Right cardiac atrium (tissue), 5 donors: ENCODE data around the gene PNKD. TPM values are rescaled to one million over a fixed set of nuclear protein-coding genes. Genes with fewer than 3 reads are reported as not detected.

Source experiments
- ATAC-seq, 2 donors: fragments of 200-7000 bp; cut with Tn5 transposase; one replicate each; pipeline versions ENCODE4 v1.8.0 to v1.9.1; 2020; ENCODE audit warnings: moderate library complexity in 2 of 2, mild to moderate bottlenecking in 1 of 2
- DNase-seq, 3 donors: peaks; one replicate each; pipeline ENCODE4 v3.0.0-alpha.2; 2020
- H3K27ac ChIP-seq: one replicate; pipeline ENCODE4 v1.5.1; 2013; ENCODE audit warnings: mild to moderate bottlenecking, low read length, control low read depth, moderate library complexity
- H3K27me3 ChIP-seq: one replicate; pipeline ENCODE4 v1.6.1; 2013; ENCODE audit not compliant: control insufficient read depth, insufficient read depth
- H3K4me1 ChIP-seq: one replicate; pipeline ENCODE4 v1.6.1; 2013; ENCODE audit warnings: low read length; ENCODE audit not compliant: control insufficient read depth, insufficient read depth
- H3K4me3 ChIP-seq: one replicate; pipeline ENCODE4 v1.5.1; 2013; ENCODE audit warnings: low read length, control low read depth
- H3K9me3 ChIP-seq: one replicate; pipeline ENCODE4 v1.6.1; 2013; ENCODE audit warnings: low read length; ENCODE audit not compliant: control insufficient read depth
- WGBS: extraction: QIAGEN DNeasy Blood & Tissue Kit; methylation state at CpG from one replicate; pipeline ENCODE4 v1.1.7; 2013; 5-methylcytosine and 5-hydroxymethylcytosine counted together
- intact Hi-C, 4 donors: fragments of 100-400 bp; cut with DNase I; formaldehyde crosslinking; loops; one replicate each; pipeline versions ENCODE4 v1.11.0 to v1.14.0; 2022 to 2023
- polyA plus RNA-seq: library from polyadenylated mRNA; stranded (reverse); fragments of 200-250 nt; gene quantifications from one replicate; pipeline ENCODE4 v1.2.3, GENCODE V29; 2013
- total RNA-seq, 4 donors: library from RNA; stranded (reverse); fragmentation: NEBNext Ultra II Directional; extraction: Animal tissue kit (Norgen Biotek cat#: 25700); gene quantifications; one replicate each; pipeline ENCODE4 v1.2.1, GENCODE V29; 2021
- donor health status: healthy with polysubstance abuse.
- donor health status: DM: no; HTN: yes; CAD: no.
- donor health status: DM: no; HTN: no; CAD: no.
- donor health status: DM: no; HTN: yes; CAD: no; lungs with severe emphysema.
- donor health status: DM: yes; HTN: yes; CAD: no.

The PNKD gene
- total and polyA plus RNA-seq, 5 donors: 69.3 to 157 (median 85.5) TPM

GRCh38 chr2:218294430-218295022, 24.2 kb downstream of the PNKD start:
- Histone ChIP-seq H3K9me3 (no peaks in the 10 kb centered on the region), H3K4me1 (peaks cover 10% of the 10 kb centered on the region), H3K27ac (no peak overlapping the region), H3K27me3 (no peaks in the 10 kb centered on the region), H3K4me3 (no peak overlapping the region)
- 84% methylated on average over 5 of the region's 5 CpGs for WGBS
- ATAC-seq: no peak
- intact Hi-C loops: loop anchor here (5.0 to 10.0 kb wide), 4 partner anchors 100 to 353 kb away; partner anchors contain the start of gene CTDSP1 (in 4 of the 4)
- DNase-seq: peak in 1 of 3 donors; percentile 19

GRCh38 chr2:218295029-218295428, 24.7 kb downstream of the PNKD start:
- ATAC-seq (no peak), DNase-seq (no peak)
- H3K4me1 ChIP-seq: peaks cover 6% of the 10 kb centered on the region
- intact Hi-C loops: loop anchor here (10.0 kb wide), 2 partner anchors 100 to 170 kb away; partner anchors contain the start of gene CTDSP1 (in 1 of the 4)
- H3K4me3 ChIP-seq: no peak overlapping the region
- WGBS: 46% methylated on average over 7 of the region's 7 CpGs
- no peak overlapping the region for H3K27ac ChIP-seq
- H3K9me3 ChIP-seq: no peaks in the 10 kb centered on the region
- no peaks in the 10 kb centered on the region for H3K27me3 ChIP-seq

GRCh38 chr2:218296200-218296599, 25.9 kb downstream of the PNKD start:
- ATAC-seq: no peak
- Histone ChIP-seq H3K9me3 (no peaks in the 10 kb centered on the region), H3K4me1 (no peaks in the 10 kb centered on the region), H3K27ac (no peak overlapping the region), H3K4me3 (no peak overlapping the region), H3K27me3 (no peaks in the 10 kb centered on the region)
- intact Hi-C loops: loop anchor here (10.0 kb wide), 2 partner anchors 99 to 169 kb away; partner anchors contain the start of gene CTDSP1 (in 1 of the 4)
- DNase-seq: peak in 1 of 3 donors; percentile 11
- WGBS: 98% methylated on average over 1 of the region's 1 CpG

- WGBS: 88% methylated on average over 7 of the region's 7 CpGs
- no peak overlapping the region for H3K4me3 ChIP-seq
- no peaks in the 10 kb centered on the region for H3K4me1 ChIP-seq
- no peaks in the 10 kb centered on the region for H3K27me3 ChIP-seq
- no peak overlapping the region for H3K27ac ChIP-seq
- intact Hi-C loops: loop anchor here (10.0 kb wide), 2 partner anchors 98 to 168 kb away; partner anchors contain the start of gene CTDSP1 (in 1 of the 4)
- ATAC-seq (no peak), DNase-seq (peak in 1 of 3 donors; percentile 17)
- H3K9me3 ChIP-seq: no peaks in the 10 kb centered on the region
These were observed 26.5 kb downstream of the PNKD start for GRCh38 chr2:218296847-218297246.

GRCh38 chr2:218298314-218298875, 28.1 kb downstream of the PNKD start:
- ATAC-seq (no peak), DNase-seq (peak in 1 of 3 donors; percentile 21)
- Histone ChIP-seq H3K27ac (no peak overlapping the region), H3K9me3 (no peaks in the 10 kb centered on the region), H3K4me3 (no peak overlapping the region), H3K4me1 (no peaks in the 10 kb centered on the region), H3K27me3 (no peaks in the 10 kb centered on the region)
- 82% methylated on average over 6 of the region's 6 CpGs for WGBS
- intact Hi-C loops: loop anchor here (10.0 kb wide), 2 partner anchors 96 to 166 kb away; partner anchors contain the start of gene CTDSP1 (in 1 of the 4)

GRCh38 chr2:218300141-218300540, 29.8 kb downstream of the PNKD start:
- Histone ChIP-seq H3K9me3 (no peaks in the 10 kb centered on the region), H3K27ac (no peak overlapping the region), H3K4me3 (no peak overlapping the region), H3K27me3 (no peaks in the 10 kb centered on the region), H3K4me1 (no peaks in the 10 kb centered on the region)
- no peak for ATAC-seq
- 82% methylated on average over 4 of the region's 4 CpGs for WGBS
- intact Hi-C loops: loop anchor here in 3 of 4 donors (2.0 to 5.0 kb wide), 2 partner anchors 57 kb away; partner anchors contain the start of gene CATIP (in 3 of the 3)
- DNase-seq: no peak

GRCh38 chr2:218301176-218301819, 31.0 kb downstream of the PNKD start:
- peak; percentile 71 to 76 for ATAC-seq
- WGBS: 8% methylated on average over 9 of the region's 9 CpGs

GRCh38 chr2:218305383-218305782, 35.1 kb downstream of the PNKD start:
- no peak overlapping the region for H3K27ac ChIP-seq
- H3K27me3 ChIP-seq: no peaks in the 10 kb centered on the region
- no peaks in the 10 kb centered on the region for H3K4me1 ChIP-seq
- no peaks in the 10 kb centered on the region for H3K9me3 ChIP-seq
- intact Hi-C loops: loop anchor here in 1 of 4 donors (5.0 kb wide), 1 partner anchor 52 kb away; the partner anchor contains the start of gene CATIP
- no peak overlapping the region for H3K4me3 ChIP-seq
- no peak for ATAC-seq
- DNase-seq: peak in 1 of 3 donors; percentile 30
- 69% methylated on average over 5 of the region's 5 CpGs for WGBS

More at GRCh38 chr2:218301176-218301819, 31.0 kb downstream of the PNKD start:
- Histone ChIP-seq H3K4me3 (no peak overlapping the region), H3K4me1 (no peaks in the 10 kb centered on the region), H3K27ac (no peak overlapping the region), H3K9me3 (no peaks in the 10 kb centered on the region), H3K27me3 (no peaks in the 10 kb centered on the region)
- peak; percentile 77 to 90 (median 83) for DNase-seq
- intact Hi-C loops: loop anchor here in 3 of 4 donors (2.0 to 5.0 kb wide), 2 partner anchors 56 kb away; partner anchors contain the start of gene CATIP (in 3 of the 3)

GRCh38 chr2:218306184-218306920, 36.0 kb downstream of the PNKD start:
- 85% methylated on average over 9 of the region's 9 CpGs for WGBS
- no peaks in the 10 kb centered on the region for H3K9me3 ChIP-seq

GRCh38 chr2:218307415-218308090, 37.2 kb downstream of the PNKD start:
- H3K4me3 ChIP-seq: no peak overlapping the region
- H3K27me3 ChIP-seq: no peaks in the 10 kb centered on the region
- peaks cover 5% of the 10 kb centered on the region for H3K4me1 ChIP-seq
- H3K9me3 ChIP-seq: no peaks in the 10 kb centered on the region
- DNase-seq (peak in 1 of 3 donors; percentile 18), ATAC-seq (peak in 1 of 2 donors; percentile 40)
- H3K27ac ChIP-seq: no peak overlapping the region
- intact Hi-C loops: loop anchor here in 1 of 4 donors (5.0 kb wide), 1 partner anchor 50 kb away; the partner anchor contains the start of gene CATIP
- 78% methylated on average over 6 of the region's 6 CpGs for WGBS

More at GRCh38 chr2:218306184-218306920, 36.0 kb downstream of the PNKD start:
- Histone ChIP-seq H3K27me3 (no peaks in the 10 kb centered on the region), H3K27ac (no peak overlapping the region), H3K4me1 (no peaks in the 10 kb centered on the region), H3K4me3 (no peak overlapping the region)
- DNase-seq: no peak
- intact Hi-C loops: loop anchor here in 1 of 4 donors (5.0 kb wide), 1 partner anchor 51 kb away; the partner anchor contains the start of gene CATIP
- no peak for ATAC-seq
